H1 (cell line): Measurements from ENCODE around the gene PLCB1. TPM values are rescaled to one million over a fixed set of nuclear protein-coding genes. Genes with fewer than 3 reads are reported as not detected.

Source experiments
- CTCF ChIA-PET: fragments of 300-600 bp; sonication (Branson Sonifier 250); formaldehyde crosslinking; loops from one replicate; lab custom pipeline; 2021; ENCODE audit not compliant: partially characterized antibody; lab: Charles Lee
- POLR2A ChIA-PET: fragments of 300-600 bp; sonication (Branson Sonifier 250); formaldehyde crosslinking; loops from one replicate; lab custom pipeline; 2021; ENCODE audit warnings: inconsistent platforms; ENCODE audit not compliant: partially characterized antibody; lab: Charles Lee
- DNase-seq, 2 experiments: peaks; one replicate each; pipeline versions ENCODE4 v3.0.0 to v3.0.0-alpha.2; 2010 to 2022; ENCODE audit warnings: low spot score in 2 of 2, low read depth in 1 of 2, mixed read lengths in 1 of 2
- FAIRE-seq: peaks from 2 replicates; lab custom pipeline; 2011; peaks lifted over from hg19 to GRCh38; lab: Jason Lieb, UNC
- H2AFZ ChIP-seq: 2 replicates; pipeline ENCODE4 v1.8.1; 2012; ENCODE audit warnings: low read length, inconsistent platforms
- H2AK5ac ChIP-seq: 2 replicates; pipeline ENCODE4 v1.6.1; 2013; ENCODE audit warnings: low read depth, low read length
- H2BK120ac ChIP-seq: replicated peaks from 2 replicates; pipeline ENCODE3; 2013; ENCODE audit warnings: low read depth, low read length, inconsistent platforms
- H2BK12ac ChIP-seq: 2 replicates; pipeline ENCODE4 v1.6.1; 2013; ENCODE audit warnings: low read depth, low read length
- H2BK15ac ChIP-seq: 2 replicates; pipeline ENCODE4 v1.6.1; 2013; ENCODE audit warnings: low read length
- H2BK20ac ChIP-seq: 2 replicates; pipeline ENCODE4 v1.6.1; 2013; ENCODE audit warnings: low read length
- H2BK5ac ChIP-seq: 2 replicates; pipeline ENCODE4 v1.6.1; 2013; ENCODE audit warnings: low read depth, low read length
- H3K14ac ChIP-seq: 2 replicates; pipeline ENCODE4 v1.6.1; 2013; ENCODE audit warnings: inconsistent platforms; ENCODE audit not compliant: insufficient read length
- H3K18ac ChIP-seq: 2 replicates; pipeline ENCODE4 v1.6.1; 2013; ENCODE audit warnings: low read length; ENCODE audit errors: extremely low read depth
- H3K23ac ChIP-seq: 2 replicates; pipeline ENCODE4 v1.6.1; 2013; ENCODE audit warnings: inconsistent platforms; ENCODE audit not compliant: insufficient read length
- H3K23me2 ChIP-seq: 2 replicates; pipeline ENCODE4 v1.6.1; 2013; ENCODE audit warnings: low read depth, low read length
- H3K27ac ChIP-seq: 2 replicates; pipeline ENCODE4 v1.6.1; 2011; ENCODE audit warnings: low read depth, low read length, inconsistent platforms
- H3K27me3 ChIP-seq, 4 experiments: replicated peaks in 1 of 4; 1 replicate in 1 of 4; 2 replicates in 3 of 4; pipeline versions ENCODE4 v1.6.1 to v1.8.1; 2011 to 2013; ENCODE audit warnings: low read length in 3 of 4, mild to moderate bottlenecking in 3 of 4, inconsistent platforms in 2 of 4, mixed read lengths in 2 of 4, moderate library complexity in 1 of 4; ENCODE audit not compliant: control insufficient read depth in 3 of 4, insufficient read depth in 3 of 4; ENCODE audit errors: extremely low read depth in 1 of 4
- H3K36me3 ChIP-seq, 4 experiments: 2 replicates each; pipeline versions ENCODE4 v1.6.1 to v1.8.1; 2011 to 2013; ENCODE audit warnings: mild to moderate bottlenecking in 4 of 4, low read length in 3 of 4, moderate library complexity in 2 of 4, control low read depth in 1 of 4, inconsistent platforms in 1 of 4; ENCODE audit not compliant: insufficient read depth in 4 of 4, control insufficient read depth in 2 of 4
- H3K4ac ChIP-seq: replicated peaks from 2 replicates; pipeline ENCODE3; 2013; ENCODE audit warnings: low read length, low read depth, mixed read lengths, inconsistent platforms; ENCODE audit not compliant: insufficient read length
- H3K4me1 ChIP-seq, 4 experiments: replicated peaks in 1 of 4; 1 replicate in 1 of 4; 2 replicates in 3 of 4; pipeline versions ENCODE4 v1.6.1 to v1.8.1; 2011 to 2013; ENCODE audit warnings: low read length in 3 of 4, inconsistent platforms in 2 of 4, mixed read lengths in 1 of 4; ENCODE audit not compliant: insufficient read depth in 4 of 4, control insufficient read depth in 3 of 4
- H3K4me2 ChIP-seq, 2 experiments: 2 replicates each; pipeline versions ENCODE4 v1.6.1 to v1.8.1; 2011 to 2013; ENCODE audit warnings: low read depth in 2 of 2, low read length in 2 of 2, control low read depth in 1 of 2, inconsistent platforms in 1 of 2, mild to moderate bottlenecking in 1 of 2; ENCODE audit not compliant: insufficient read depth in 1 of 2
- H3K4me3 ChIP-seq, 4 experiments: fragments of 200-600, 300-600 bp in 1 of 4; sonication (generic), shearing (Covaris generic), sonication (Bioruptor Twin) in 1 of 4; 2 replicates each; pipeline versions ENCODE4 v1.5.1 to v1.8.1; 2011 to 2016; ENCODE audit warnings: low read length in 4 of 4, low read depth in 3 of 4, control low read depth in 2 of 4, inconsistent platforms in 2 of 4, mild to moderate bottlenecking in 2 of 4, mixed read lengths in 1 of 4, moderate library complexity in 1 of 4; ENCODE audit not compliant: insufficient read depth in 2 of 4; ENCODE audit errors: extremely low read depth in 1 of 4
- H3K56ac ChIP-seq: replicated peaks from 2 replicates; pipeline ENCODE3; 2013; ENCODE audit warnings: low read depth, mild to moderate bottlenecking, mixed read lengths, low read length, inconsistent platforms; ENCODE audit not compliant: insufficient read length
- H3K79me1 ChIP-seq: 2 replicates; pipeline ENCODE4 v1.6.1; 2013; ENCODE audit warnings: low read depth, low read length, control low read depth
- H3K79me2 ChIP-seq, 2 experiments: 2 replicates each; pipeline versions ENCODE4 v1.6.1 to v1.8.1; 2012 to 2013; ENCODE audit warnings: low read length in 2 of 2, mild to moderate bottlenecking in 2 of 2, inconsistent platforms in 1 of 2; ENCODE audit not compliant: insufficient read depth in 2 of 2, control insufficient read depth in 1 of 2
- H3K9ac ChIP-seq, 4 experiments: replicated peaks in 1 of 4; 1 replicate in 1 of 4; 2 replicates in 3 of 4; pipeline versions ENCODE4 v1.6.1 to v1.8.1; 2011 to 2013; ENCODE audit warnings: low read depth in 3 of 4, low read length in 3 of 4, control low read depth in 2 of 4, mild to moderate bottlenecking in 2 of 4, moderate library complexity in 2 of 4, inconsistent platforms in 1 of 4; ENCODE audit errors: extremely low read depth in 1 of 4
- H3K9me3 ChIP-seq, 2 experiments: 2 replicates each; pipeline versions ENCODE4 v1.6.1 to v1.8.1; 2012 to 2013; ENCODE audit warnings: mild to moderate bottlenecking in 2 of 2, moderate library complexity in 2 of 2, control low read depth in 1 of 2, inconsistent platforms in 1 of 2, low read depth in 1 of 2, low read length in 1 of 2, mixed read lengths in 1 of 2; ENCODE audit not compliant: insufficient read depth in 2 of 2
- H4K20me1 ChIP-seq, 2 experiments: replicated peaks in 1 of 2; 2 replicates each; pipeline versions ENCODE3 to v1.8.1; 2011 to 2013; ENCODE audit warnings: inconsistent platforms in 2 of 2, low read length in 2 of 2, mild to moderate bottlenecking in 1 of 2; ENCODE audit not compliant: insufficient read depth in 2 of 2, control insufficient read depth in 1 of 2
- H4K5ac ChIP-seq: 2 replicates; pipeline ENCODE4 v1.6.1; 2013; ENCODE audit warnings: low read length, low read depth, mixed read lengths, inconsistent platforms; ENCODE audit not compliant: insufficient read length
- H4K8ac ChIP-seq: 2 replicates; pipeline ENCODE4 v1.8.0; 2013; ENCODE audit warnings: mild to moderate bottlenecking, moderate library complexity, low read length, inconsistent platforms; ENCODE audit not compliant: insufficient read depth; ENCODE audit errors: extremely low read depth
- H4K91ac ChIP-seq: replicated peaks from 2 replicates; pipeline ENCODE3; 2013; ENCODE audit warnings: low read length, mixed read lengths, inconsistent platforms; ENCODE audit not compliant: insufficient read length
- ASH2L ChIP-seq: fragments of 200-600, 300-600 bp; sonication (generic); IDR thresholded peaks from one replicate; pipeline ENCODE4 v1.7.1; 2017; ENCODE audit warnings: low read length
- CBX5 ChIP-seq: fragments of 300-800, 300-1000 bp; sonication (generic); IDR thresholded peaks from 2 replicates; pipeline ENCODE4 v1.7.1; 2016; ENCODE audit warnings: antibody characterized with exemption, low read length, low read depth
- CHD2 ChIP-seq: IDR thresholded peaks from 2 replicates; pipeline ENCODE4 v1.6.1; 2012; ENCODE audit warnings: low read length, improper control_type of control experiment
- CREB1 ChIP-seq: IDR thresholded peaks from 2 replicates; pipeline ENCODE4 v1.6.1; 2012; ENCODE audit warnings: inconsistent platforms
- EZH2 ChIP-seq: fragments of 200-600 bp; sonication (generic); IDR thresholded peaks from 2 replicates; pipeline ENCODE4 v1.7.1; 2012; ENCODE audit warnings: low read depth, mild to moderate bottlenecking, moderate library complexity, low read length, inconsistent platforms; ENCODE audit not compliant: severe bottlenecking
- MAX ChIP-seq: IDR thresholded peaks from 2 replicates; pipeline ENCODE4 v1.6.1; 2012; ENCODE audit warnings: inconsistent platforms
- NANOG ChIP-seq: IDR thresholded peaks from 2 replicates; pipeline ENCODE4 v1.6.1; 2011; ENCODE audit warnings: low read length, low read depth, mild to moderate bottlenecking, inconsistent platforms; ENCODE audit not compliant: insufficient read depth, poor library complexity, severe bottlenecking
- POLR2AphosphoS5 ChIP-seq: IDR thresholded peaks from 2 replicates; pipeline ENCODE4 v1.6.1; 2011; ENCODE audit warnings: low read depth, low read length
- POU5F1 ChIP-seq: IDR thresholded peaks from 2 replicates; pipeline ENCODE4 v1.6.1; 2011; ENCODE audit warnings: low read depth, mild to moderate bottlenecking, low read length, moderate library complexity
- SIRT6 ChIP-seq: IDR thresholded peaks from one replicate; pipeline ENCODE4 v1.7.1; 2012; ENCODE audit warnings: low read length, inconsistent platforms
- SP4 ChIP-seq: IDR thresholded peaks from 2 replicates; pipeline ENCODE4 v1.6.1; 2012; ENCODE audit warnings: low read length, inconsistent platforms
- SUZ12 ChIP-seq: fragments of 200-600 bp; sonication (generic); IDR thresholded peaks from 2 replicates; pipeline ENCODE4 v1.6.1; 2012; ENCODE audit warnings: mild to moderate bottlenecking, inconsistent platforms, low read length, moderate library complexity, mixed read lengths
- WGBS, 2 experiments: shearing (Covaris generic) in 1 of 2; methylation state at CpG; one replicate each; pipeline versions ENCODE4 v1.1.6 to v1.1.7; 2013 to 2015; ENCODE audit warnings: low lambda C conversion rate in 2 of 2, mixed read lengths in 2 of 2, inconsistent platforms in 1 of 2, low coverage in 1 of 2, missing lambda C conversion rate in 1 of 2; ENCODE audit not compliant: insufficient replicate concordance in 2 of 2, insufficient coverage in 1 of 2, insufficient read length in 1 of 2; ENCODE audit errors: extremely low coverage in 1 of 2, missing lambda C conversion rate in 1 of 2; 5-methylcytosine and 5-hydroxymethylcytosine counted together
- polyA plus RNA-seq, 7 experiments: library from polyadenylated mRNA; depleted of rRNA in 3 of 7; stranded (reverse) in 5 of 7; unstranded in 2 of 7; fragments of >200 nt in 5 of 7; fragments of 200-250 nt in 2 of 7; gene quantifications; 1 replicate in 5 of 7; 2 replicates in 1 of 7; 4 replicates in 1 of 7; pipeline versions ENCODE4 v1.2.1 to v1.2.3, GENCODE V29; 2011 to 2013; ENCODE audit warnings: missing spikeins in 2 of 7, mixed read lengths in 2 of 7
- total RNA-seq: library from RNA; stranded (reverse); fragmentation: NEBNext Ultra II Directional; extraction: Animal tissue kit (Norgen Biotek cat#: 25700); gene quantifications from 2 replicates; pipeline ENCODE4 v1.2.1, GENCODE V29; 2021
- TF ChIP-seq, protein P1 (sequence below): IDR thresholded peaks from 2 replicates; pipeline ENCODE4 v1.6.1; 2012; ENCODE audit warnings: low read length, inconsistent platforms

PLCB1 gene
- total and polyA plus RNA-seq, 2 of the 8 experiments (the other 6 are each of a cell fraction or from before 2014, with no cell fraction given), result 2.6 to 9.1 TPM

- Histone ChIP-seq H3K9me3 (no peaks in the 10 kb centered on the region), H2AFZ (no peak overlapping the region), H4K20me1 (no peaks in the 10 kb centered on the region), H3K27ac (no peak overlapping the region), H3K56ac (no peak overlapping the region), H4K8ac (no peak overlapping the region), H3K79me2 (no peaks in the 10 kb centered on the region), H3K4me1 (0 out of 7 replicates have a peak, but pooled peaks cover 0 to 3% (median 0%) of the 10 kb centered on the region in 4 experiments), H2BK15ac (no peak overlapping the region), H3K23me2 (no peaks in the 10 kb centered on the region), H2AK5ac (no peak overlapping the region), H3K79me1 (no peaks in the 10 kb centered on the region), H4K5ac (no peak overlapping the region), H4K91ac (no peak overlapping the region), H3K4me2 (no peak overlapping the region), H2BK120ac (no peak overlapping the region), H3K18ac (no peak overlapping the region), H2BK12ac (no peak overlapping the region), H3K23ac (no peak overlapping the region), H3K14ac (no peak overlapping the region), H3K4ac (no peak overlapping the region), H3K36me3 (no peaks in the 10 kb centered on the region), H3K27me3 (no peaks in the 10 kb centered on the region), H3K9ac (no peak overlapping the region), H3K4me3 (no peak overlapping the region), H2BK20ac (no peak overlapping the region), H2BK5ac (no peak overlapping the region)
- ChIA-PET POLR2A (interaction anchor here (0.6 kb wide), 1 partner anchor 80 kb away, joined by 3 read pairs; no protein-coding TSS in a partner anchor), CTCF (interaction anchor here (0.6 to 1.4 kb wide), 5 partner anchors 11 to 102 kb away, joined by 3 to 5 read pairs (median 3); no protein-coding TSS in a partner anchor)
- DNase-seq, result no peak
- no peak for FAIRE-seq
- 86% methylated on average over 3 of the region's 3 CpGs; no CpG with 5 or more reads in 1 of the 2 experiments for WGBS, 2 experiments
- no peak for TF ChIP-seq ASH2L
- no peak for TF ChIP-seq POU5F1
- TF ChIP-seq, protein P1, sequence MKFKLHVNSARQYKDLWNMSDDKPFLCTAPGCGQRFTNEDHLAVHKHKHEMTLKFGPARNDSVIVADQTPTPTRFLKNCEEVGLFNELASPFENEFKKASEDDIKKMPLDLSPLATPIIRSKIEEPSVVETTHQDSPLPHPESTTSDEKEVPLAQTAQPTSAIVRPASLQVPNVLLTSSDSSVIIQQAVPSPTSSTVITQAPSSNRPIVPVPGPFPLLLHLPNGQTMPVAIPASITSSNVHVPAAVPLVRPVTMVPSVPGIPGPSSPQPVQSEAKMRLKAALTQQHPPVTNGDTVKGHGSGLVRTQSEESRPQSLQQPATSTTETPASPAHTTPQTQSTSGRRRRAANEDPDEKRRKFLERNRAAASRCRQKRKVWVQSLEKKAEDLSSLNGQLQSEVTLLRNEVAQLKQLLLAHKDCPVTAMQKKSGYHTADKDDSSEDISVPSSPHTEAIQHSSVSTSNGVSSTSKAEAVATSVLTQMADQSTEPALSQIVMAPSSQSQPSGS, result no peak
- no peak for TF ChIP-seq POLR2AphosphoS5
- no peak for TF ChIP-seq CHD2
- no peak for TF ChIP-seq NANOG
- no peak for TF ChIP-seq EZH2
- no peak for TF ChIP-seq CREB1
- TF ChIP-seq SP4, result no peak
- no peak for TF ChIP-seq SUZ12
- no peak for TF ChIP-seq MAX
- TF ChIP-seq SIRT6, result no peak
- TF ChIP-seq CBX5, result no peak
These were observed 171.6 kb downstream of the PLCB1 start for GRCh38 chr20:8303651-8304050.
